HL-60 (cell line): ENCODE measurements around the gene CDH23.

Source experiments
- DNase-seq, 2 experiments: peaks; one replicate each; pipeline ENCODE4 v3.0.0-alpha.2; 2010 to 2020; ENCODE audit warnings: low read depth in 1 of 2, low spot score in 1 of 2
- H3K27ac ChIP-seq: fragments of 250-450 bp; sonication (Bioruptor Pico); replicated peaks from 2 replicates; pipeline ENCODE4 v1.5.1; 2020; ENCODE audit warnings: mild to moderate bottlenecking, moderate library complexity
- H3K27me3 ChIP-seq: fragments of 250-450 bp; sonication (Bioruptor Pico); 2 replicates; pipeline ENCODE4 v1.5.1; 2021; ENCODE audit warnings: mild to moderate bottlenecking, moderate library complexity; ENCODE audit not compliant: insufficient read depth, poor library complexity, severe bottlenecking
- H3K4me3 ChIP-seq: replicated peaks from 2 replicates; pipeline ENCODE4 v1.5.1; 2011; ENCODE audit warnings: mild to moderate bottlenecking, control low read depth, low read length; ENCODE audit not compliant: insufficient read depth
- GABPA ChIP-seq: IDR thresholded peaks from 2 replicates; pipeline ENCODE4 v1.6.1; 2012; ENCODE audit warnings: low read depth
- POLR2AphosphoS5 ChIP-seq: IDR thresholded peaks from 2 replicates; pipeline ENCODE4 v1.6.1; 2012; ENCODE audit warnings: low read depth
- REST ChIP-seq: IDR thresholded peaks from 2 replicates; pipeline ENCODE4 v1.6.1; 2012; ENCODE audit warnings: low read depth; ENCODE audit not compliant: insufficient replicate concordance
- SPI1 ChIP-seq: IDR thresholded peaks from 2 replicates; pipeline ENCODE4 v1.6.1; 2012; ENCODE audit warnings: low read depth, mild to moderate bottlenecking, borderline replicate concordance
- TF ChIP-seq, protein P1 (sequence below): IDR thresholded peaks from one replicate; pipeline ENCODE4 v1.5.1; 2011; ENCODE audit warnings: low read length, control low read depth, inconsistent platforms; ENCODE audit not compliant: insufficient read depth

CDH23 gene

GRCh38 chr10:71434760-71435394 is 38.2 kb downstream of the CDH23 start:
- no peaks in the 10 kb centered on the region for H3K27me3 ChIP-seq
- no peak overlapping the region for H3K4me3 ChIP-seq
- TF ChIP-seq, protein P1, sequence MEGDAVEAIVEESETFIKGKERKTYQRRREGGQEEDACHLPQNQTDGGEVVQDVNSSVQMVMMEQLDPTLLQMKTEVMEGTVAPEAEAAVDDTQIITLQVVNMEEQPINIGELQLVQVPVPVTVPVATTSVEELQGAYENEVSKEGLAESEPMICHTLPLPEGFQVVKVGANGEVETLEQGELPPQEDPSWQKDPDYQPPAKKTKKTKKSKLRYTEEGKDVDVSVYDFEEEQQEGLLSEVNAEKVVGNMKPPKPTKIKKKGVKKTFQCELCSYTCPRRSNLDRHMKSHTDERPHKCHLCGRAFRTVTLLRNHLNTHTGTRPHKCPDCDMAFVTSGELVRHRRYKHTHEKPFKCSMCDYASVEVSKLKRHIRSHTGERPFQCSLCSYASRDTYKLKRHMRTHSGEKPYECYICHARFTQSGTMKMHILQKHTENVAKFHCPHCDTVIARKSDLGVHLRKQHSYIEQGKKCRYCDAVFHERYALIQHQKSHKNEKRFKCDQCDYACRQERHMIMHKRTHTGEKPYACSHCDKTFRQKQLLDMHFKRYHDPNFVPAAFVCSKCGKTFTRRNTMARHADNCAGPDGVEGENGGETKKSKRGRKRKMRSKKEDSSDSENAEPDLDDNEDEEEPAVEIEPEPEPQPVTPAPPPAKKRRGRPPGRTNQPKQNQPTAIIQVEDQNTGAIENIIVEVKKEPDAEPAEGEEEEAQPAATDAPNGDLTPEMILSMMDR, result no peak
- TF ChIP-seq SPI1 (no peak), GABPA (no peak), REST (no peak), POLR2AphosphoS5 (no peak)
- no peak overlapping the region for H3K27ac ChIP-seq
- DNase-seq, result no peak

GRCh38 chr10:71435571-71436267 is 39.0 kb downstream of the CDH23 start:
- H3K27me3 ChIP-seq, result no peaks in the 10 kb centered on the region
- H3K4me3 ChIP-seq, result no peak overlapping the region
- TF ChIP-seq SPI1 (no peak), GABPA (no peak), POLR2AphosphoS5 (no peak), REST (no peak)
- TF ChIP-seq, protein P1, result no peak
- no peak overlapping the region for H3K27ac ChIP-seq
- DNase-seq, result peak in 1 of 2 experiments; percentile 24

DNA sequence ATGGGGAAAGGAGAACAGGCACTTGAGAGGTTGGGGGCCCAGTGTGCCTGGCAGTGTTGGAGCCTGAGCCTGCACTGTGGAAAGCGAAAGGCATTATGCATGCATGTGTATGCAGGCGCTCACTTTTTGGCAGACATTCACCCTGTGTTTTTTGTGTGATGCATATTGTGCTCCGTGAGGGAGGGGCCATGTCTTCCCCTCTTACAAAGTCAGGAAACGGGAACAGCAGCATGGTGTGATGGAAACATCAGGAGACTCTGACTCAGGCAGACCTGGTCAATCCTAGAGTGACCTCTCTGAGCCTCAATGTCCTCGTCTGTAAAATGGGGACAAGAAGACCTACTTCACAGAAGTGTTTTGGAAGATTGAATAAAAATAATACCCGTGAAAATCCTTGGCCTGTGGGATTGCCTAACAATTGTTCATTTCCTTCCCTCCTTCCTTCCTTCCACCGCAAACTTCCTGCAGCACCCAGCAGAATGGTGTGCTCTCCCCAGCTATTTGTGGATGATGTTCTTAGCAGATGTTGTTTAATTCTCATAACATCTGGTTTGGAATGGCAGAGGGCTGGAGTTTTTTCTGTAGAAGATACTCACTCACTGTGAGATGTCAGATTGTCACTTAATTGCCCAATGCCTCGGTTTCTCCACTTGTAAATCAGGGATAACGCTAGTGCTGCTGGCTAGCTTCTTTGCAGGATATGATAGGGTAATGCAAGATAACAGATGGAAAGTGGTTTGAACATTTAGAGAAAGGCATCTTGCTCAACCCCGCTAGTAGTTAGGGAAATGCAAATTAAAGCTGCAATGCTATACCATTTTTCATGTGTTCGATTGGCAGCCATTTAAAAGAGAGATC is 39.8 kb downstream of the CDH23 start:
- no peak overlapping the region for H3K27ac ChIP-seq
- H3K4me3 ChIP-seq, result no peak overlapping the region
- no peak for DNase-seq
- no peaks in the 10 kb centered on the region for H3K27me3 ChIP-seq
- TF ChIP-seq REST (no peak), GABPA (no peak), POLR2AphosphoS5 (no peak), SPI1 (no peak)
- TF ChIP-seq, protein P1, result no peak
